ENCODE measurements around the gene LHFPL2.

LHFPL2 gene

DNA sequence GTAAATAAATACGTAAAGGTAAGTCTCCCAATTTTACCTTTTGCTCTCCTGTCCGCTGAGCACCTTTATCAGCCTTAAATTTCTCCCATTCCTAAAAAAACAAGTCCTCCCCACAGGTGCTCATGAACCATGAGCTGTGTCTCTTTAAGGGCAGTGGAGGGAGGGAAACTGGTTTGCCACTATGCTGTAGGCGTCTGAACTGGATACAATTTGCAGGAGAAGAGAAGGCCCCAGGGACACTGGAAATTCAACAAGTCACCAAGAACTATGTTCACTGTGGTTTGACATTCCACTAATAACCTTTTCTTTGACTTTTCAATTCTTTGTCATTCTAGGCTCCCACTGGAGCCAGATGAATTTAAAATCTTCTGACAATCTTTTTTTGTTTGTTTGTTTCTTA, 72.2 kb downstream of the LHFPL2 start:
- Histone ChIP-seq H2BK120ac (ENCODE audit: low read depth, low read length) (no peak overlapping the region), H2AK5ac (ENCODE audit: low read length) (no peak overlapping the region), H3K36me3 (ENCODE audit: control insufficient read depth, insufficient read depth, low read length) (no peaks in the 10 kb centered on the region), H3K4ac (ENCODE audit: low read depth, low read length) (no peak overlapping the region), H3K4me2 (ENCODE audit: low read length) (no peak overlapping the region), H3K18ac (ENCODE audit: low read length) (no peak overlapping the region), H2BK5ac (ENCODE audit: low read length) (no peak overlapping the region), H4K5ac (ENCODE audit: low read length) (no peak overlapping the region), H3K23ac (ENCODE audit: low read length) (no peak overlapping the region), H3K27ac (ENCODE audit: low read depth, low read length) (no peak overlapping the region), H3K4me3 (ENCODE audit: low read length) (no peak overlapping the region), H3K27me3 (ENCODE audit: insufficient read depth, low read length, poor library complexity) (no peaks in the 10 kb centered on the region), H4K8ac (ENCODE audit: low read depth, low read length) (no peak overlapping the region), H2BK15ac (replicated peaks; ENCODE audit: low read depth) (no peak overlapping the region), H3K56ac (ENCODE audit: low read length) (no peak overlapping the region), H3K79me2 (ENCODE audit: control insufficient read depth, insufficient read depth, low read length) (no peaks in the 10 kb centered on the region), H3K9ac (ENCODE audit: low read length) (no peak overlapping the region), H3K4me1 (ENCODE audit: control insufficient read depth, low read depth, low read length) (peaks cover 3% of the 10 kb centered on the region), H3K79me1 (ENCODE audit: low read length) (peaks cover 3% of the 10 kb centered on the region)
- no CpG with 5 or more reads among the region's 3 CpGs for WGBS (ENCODE audit: extremely low coverage, insufficient coverage, low lambda C conversion rate)
- DNase-seq = no peak

DNA sequence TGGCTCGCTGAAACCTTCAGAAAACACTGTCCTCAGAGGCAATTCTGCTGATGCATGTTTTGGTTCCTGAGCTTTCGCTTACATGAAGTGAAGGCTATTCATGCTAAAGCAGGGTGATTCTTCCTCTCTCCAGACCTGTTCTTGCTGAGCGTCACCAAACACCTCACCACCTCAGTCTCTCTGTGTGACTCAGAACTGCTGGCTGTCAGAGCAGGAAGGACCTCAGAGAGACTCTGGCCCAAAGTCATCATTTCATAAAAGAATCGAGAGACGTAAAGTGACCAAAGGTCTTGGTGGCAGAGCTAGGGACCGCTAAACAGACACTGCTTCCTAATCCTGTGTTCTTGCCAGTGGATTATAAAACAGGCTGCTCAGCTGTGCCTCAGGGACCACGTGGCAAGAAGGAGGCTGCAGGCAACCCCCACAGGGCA, 73.8 kb downstream of the LHFPL2 start:
- Histone ChIP-seq H3K23ac (ENCODE audit: low read length) (no peak overlapping the region), H3K79me1 (ENCODE audit: low read length) (peaks cover 4% of the 10 kb centered on the region), H3K4ac (ENCODE audit: low read depth, low read length) (no peak overlapping the region), H3K27me3 (ENCODE audit: insufficient read depth, low read length, poor library complexity) (no peaks in the 10 kb centered on the region), H2BK15ac (replicated peaks; ENCODE audit: low read depth) (no peak overlapping the region), H3K27ac (ENCODE audit: low read depth, low read length) (no peak overlapping the region), H3K9ac (ENCODE audit: low read length) (no peak overlapping the region), H3K56ac (ENCODE audit: low read length) (no peak overlapping the region), H4K5ac (ENCODE audit: low read length) (no peak overlapping the region), H3K36me3 (ENCODE audit: control insufficient read depth, insufficient read depth, low read length) (no peaks in the 10 kb centered on the region), H3K79me2 (ENCODE audit: control insufficient read depth, insufficient read depth, low read length) (no peaks in the 10 kb centered on the region), H2AK5ac (ENCODE audit: low read length) (no peak overlapping the region), H3K4me3 (ENCODE audit: low read length) (no peak overlapping the region), H2BK120ac (ENCODE audit: low read depth, low read length) (no peak overlapping the region), H3K4me1 (ENCODE audit: control insufficient read depth, low read depth, low read length) (peaks cover 3% of the 10 kb centered on the region), H3K18ac (ENCODE audit: low read length) (no peak overlapping the region), H3K4me2 (ENCODE audit: low read length) (no peak overlapping the region), H2BK5ac (ENCODE audit: low read length) (no peak overlapping the region), H4K8ac (ENCODE audit: low read depth, low read length) (no peak overlapping the region)
- peak; percentile 29 for DNase-seq
- WGBS (ENCODE audit: extremely low coverage, insufficient coverage, low lambda C conversion rate) = no CpG with 5 or more reads among the region's 7 CpGs

DNA sequence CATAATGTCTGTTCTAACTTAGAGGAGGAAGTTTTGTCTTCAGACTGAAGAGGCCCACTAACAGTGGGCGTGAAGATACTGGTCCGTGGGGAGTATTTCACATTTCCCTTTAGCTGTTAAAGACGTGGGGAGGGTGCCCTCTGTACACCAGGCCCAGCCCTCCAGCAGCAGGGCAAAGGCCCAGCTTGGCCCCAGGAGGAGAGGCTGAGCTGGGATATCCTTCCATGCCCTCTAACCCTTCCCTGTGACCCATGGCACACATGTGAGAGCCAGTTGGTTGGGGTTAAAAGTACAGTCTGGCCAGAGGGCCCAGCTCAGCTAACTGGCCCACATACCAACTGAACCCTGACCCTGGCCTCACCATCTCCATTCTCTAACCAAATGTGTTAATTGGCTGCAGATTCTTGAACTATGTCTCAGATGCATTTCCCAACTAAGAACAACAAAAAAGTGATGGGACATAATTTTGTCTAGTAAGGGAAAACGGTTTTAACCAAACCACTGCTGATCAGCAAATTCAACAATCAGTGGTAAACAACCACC, 74.4 kb downstream of the LHFPL2 start:
- WGBS (ENCODE audit: extremely low coverage, insufficient coverage, low lambda C conversion rate) = no CpG with 5 or more reads among the region's 4 CpGs
- H3K4ac ChIP-seq (ENCODE audit: low read depth, low read length) = no peak overlapping the region
- no peak overlapping the region for H4K5ac ChIP-seq (ENCODE audit: low read length)
- H2BK15ac ChIP-seq (replicated peaks; ENCODE audit: low read depth) = no peak overlapping the region
- no peak overlapping the region for H3K27ac ChIP-seq (ENCODE audit: low read depth, low read length)
- no peak overlapping the region for H2BK120ac ChIP-seq (ENCODE audit: low read depth, low read length)
- H4K8ac ChIP-seq (ENCODE audit: low read depth, low read length) = no peak overlapping the region
- H3K4me1 ChIP-seq (ENCODE audit: control insufficient read depth, low read depth, low read length) = peaks cover 5% of the 10 kb centered on the region
- no peak overlapping the region for H3K4me3 ChIP-seq (ENCODE audit: low read length)
- H3K23ac ChIP-seq (ENCODE audit: low read length) = no peak overlapping the region
- no peak overlapping the region for H3K18ac ChIP-seq (ENCODE audit: low read length)
- no peak overlapping the region for H3K4me2 ChIP-seq (ENCODE audit: low read length)
- H3K79me1 ChIP-seq (ENCODE audit: low read length) = peaks cover 4% of the 10 kb centered on the region
- H2BK5ac ChIP-seq (ENCODE audit: low read length) = no peak overlapping the region
- no peak overlapping the region for H3K56ac ChIP-seq (ENCODE audit: low read length)
- no peaks in the 10 kb centered on the region for H3K79me2 ChIP-seq (ENCODE audit: control insufficient read depth, insufficient read depth, low read length)
- H3K9ac ChIP-seq (ENCODE audit: low read length) = no peak overlapping the region
- H2AK5ac ChIP-seq (ENCODE audit: low read length) = no peak overlapping the region
- no peaks in the 10 kb centered on the region for H3K27me3 ChIP-seq (ENCODE audit: insufficient read depth, low read length, poor library complexity)
- no peaks in the 10 kb centered on the region for H3K36me3 ChIP-seq (ENCODE audit: control insufficient read depth, insufficient read depth, low read length)
- DNase-seq = no peak

DNA sequence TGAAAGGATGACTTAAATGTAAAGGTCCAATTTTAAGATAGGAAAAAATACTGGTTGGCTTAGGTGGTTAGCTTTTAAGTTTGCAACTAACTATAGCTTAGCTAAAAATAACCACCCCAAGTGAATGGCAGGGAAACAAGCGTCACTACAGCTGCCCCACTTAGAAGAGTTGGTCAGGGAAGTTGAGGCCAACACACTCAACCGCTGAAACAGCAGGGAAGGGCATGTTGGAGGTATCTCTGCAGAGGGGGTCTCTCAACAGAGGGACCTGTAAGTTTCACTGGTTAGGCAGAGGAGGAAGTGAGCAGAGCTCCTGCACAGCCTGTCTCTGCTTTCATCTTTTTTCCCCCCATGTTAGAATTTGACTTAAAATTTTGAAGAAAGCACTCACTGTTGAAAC, 75.3 kb downstream of the LHFPL2 start:
- Histone ChIP-seq H3K4me1 (ENCODE audit: control insufficient read depth, low read depth, low read length) (peaks cover 5% of the 10 kb centered on the region), H2BK5ac (ENCODE audit: low read length) (no peak overlapping the region), H3K36me3 (ENCODE audit: control insufficient read depth, insufficient read depth, low read length) (no peaks in the 10 kb centered on the region), H3K23ac (ENCODE audit: low read length) (no peak overlapping the region), H3K79me1 (ENCODE audit: low read length) (peaks cover 4% of the 10 kb centered on the region), H3K4me2 (ENCODE audit: low read length) (no peak overlapping the region), H2BK120ac (ENCODE audit: low read depth, low read length) (no peak overlapping the region), H3K79me2 (ENCODE audit: control insufficient read depth, insufficient read depth, low read length) (no peaks in the 10 kb centered on the region), H3K18ac (ENCODE audit: low read length) (no peak overlapping the region), H3K9ac (ENCODE audit: low read length) (no peak overlapping the region), H3K27ac (ENCODE audit: low read depth, low read length) (no peak overlapping the region), H3K4me3 (ENCODE audit: low read length) (no peak overlapping the region), H3K4ac (ENCODE audit: low read depth, low read length) (no peak overlapping the region), H4K5ac (ENCODE audit: low read length) (no peak overlapping the region), H3K27me3 (ENCODE audit: insufficient read depth, low read length, poor library complexity) (no peaks in the 10 kb centered on the region), H4K8ac (ENCODE audit: low read depth, low read length) (no peak overlapping the region), H2AK5ac (ENCODE audit: low read length) (no peak overlapping the region), H2BK15ac (replicated peaks; ENCODE audit: low read depth) (no peak overlapping the region), H3K56ac (ENCODE audit: low read length) (no peak overlapping the region)
- no peak for DNase-seq
- no CpG with 5 or more reads among the region's 2 CpGs for WGBS (ENCODE audit: extremely low coverage, insufficient coverage, low lambda C conversion rate)

DNA sequence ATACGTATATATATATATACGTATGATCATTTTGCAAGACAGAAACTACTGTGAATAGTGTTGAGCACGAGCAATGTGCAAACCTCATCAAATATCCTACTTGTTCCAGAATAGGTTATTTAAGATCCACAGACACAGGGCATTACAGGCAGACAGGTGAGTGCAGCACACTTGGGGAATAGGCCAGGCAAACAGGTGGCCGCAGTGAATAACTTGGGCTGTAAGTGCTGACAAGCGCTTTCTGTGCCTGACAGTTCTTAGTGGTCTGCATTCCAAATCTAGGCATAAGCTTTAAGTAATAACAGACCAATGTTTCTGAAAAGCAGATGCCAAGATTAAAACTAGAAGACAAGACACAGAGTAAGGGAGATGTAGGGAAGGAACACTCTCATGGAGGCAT, 77.9 kb downstream of the LHFPL2 start:
- Histone ChIP-seq H3K18ac (ENCODE audit: low read length) (no peak overlapping the region), H4K8ac (ENCODE audit: low read depth, low read length) (no peak overlapping the region), H2BK120ac (ENCODE audit: low read depth, low read length) (no peak overlapping the region), H3K9ac (ENCODE audit: low read length) (no peak overlapping the region), H3K27me3 (ENCODE audit: insufficient read depth, low read length, poor library complexity) (no peaks in the 10 kb centered on the region), H2AK5ac (ENCODE audit: low read length) (no peak overlapping the region), H3K27ac (ENCODE audit: low read depth, low read length) (no peak overlapping the region), H3K4me3 (ENCODE audit: low read length) (no peak overlapping the region), H3K23ac (ENCODE audit: low read length) (no peak overlapping the region), H3K4me2 (ENCODE audit: low read length) (no peak overlapping the region), H2BK15ac (replicated peaks; ENCODE audit: low read depth) (no peak overlapping the region), H3K36me3 (ENCODE audit: control insufficient read depth, insufficient read depth, low read length) (no peaks in the 10 kb centered on the region), H3K4ac (ENCODE audit: low read depth, low read length) (no peak overlapping the region), H3K79me1 (ENCODE audit: low read length) (peaks cover 4% of the 10 kb centered on the region), H4K5ac (ENCODE audit: low read length) (no peak overlapping the region), H3K56ac (ENCODE audit: low read length) (no peak overlapping the region), H3K4me1 (ENCODE audit: control insufficient read depth, low read depth, low read length) (peaks cover 5% of the 10 kb centered on the region), H3K79me2 (ENCODE audit: control insufficient read depth, insufficient read depth, low read length) (no peaks in the 10 kb centered on the region), H2BK5ac (ENCODE audit: low read length) (no peak overlapping the region)
- WGBS (ENCODE audit: extremely low coverage, insufficient coverage, low lambda C conversion rate) = no CpG with 5 or more reads among the region's 5 CpGs
- no peak for DNase-seq

DNA sequence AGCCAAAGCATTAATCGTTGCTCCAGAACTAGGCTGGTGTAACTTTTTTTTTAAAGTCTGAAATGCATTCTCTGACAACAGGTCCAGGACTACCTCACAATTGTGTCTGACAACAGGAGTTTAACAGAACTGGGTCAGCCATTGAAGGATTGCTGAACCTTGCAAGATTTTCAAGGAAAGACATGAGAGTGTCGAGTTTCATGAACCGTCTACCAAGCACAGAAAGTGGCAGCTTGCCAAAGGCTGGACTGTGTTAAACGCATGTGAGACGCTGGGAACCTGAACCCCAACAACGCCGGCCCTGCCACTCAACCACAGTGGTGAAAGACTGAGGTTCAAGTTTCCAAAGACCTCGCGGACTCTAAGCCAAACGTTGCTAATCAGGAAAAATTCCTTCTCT, 79.1 kb downstream of the LHFPL2 start:
- no peak overlapping the region for H3K27ac ChIP-seq (ENCODE audit: low read depth, low read length)
- H3K4me2 ChIP-seq (ENCODE audit: low read length) = no peak overlapping the region
- no peak overlapping the region for H3K56ac ChIP-seq (ENCODE audit: low read length)
- no peak overlapping the region for H3K9ac ChIP-seq (ENCODE audit: low read length)
- H2BK120ac ChIP-seq (ENCODE audit: low read depth, low read length) = no peak overlapping the region
- H3K4me1 ChIP-seq (ENCODE audit: control insufficient read depth, low read depth, low read length) = peaks cover 5% of the 10 kb centered on the region
- no peak overlapping the region for H4K5ac ChIP-seq (ENCODE audit: low read length)
- DNase-seq = no peak
- H3K27me3 ChIP-seq (ENCODE audit: insufficient read depth, low read length, poor library complexity) = no peaks in the 10 kb centered on the region
- no peak overlapping the region for H3K4ac ChIP-seq (ENCODE audit: low read depth, low read length)
- no peak overlapping the region for H4K8ac ChIP-seq (ENCODE audit: low read depth, low read length)
- no peak overlapping the region for H2BK15ac ChIP-seq (replicated peaks; ENCODE audit: low read depth)
- no peak overlapping the region for H2BK5ac ChIP-seq (ENCODE audit: low read length)
- H3K23ac ChIP-seq (ENCODE audit: low read length) = no peak overlapping the region
- H3K18ac ChIP-seq (ENCODE audit: low read length) = no peak overlapping the region
- H2AK5ac ChIP-seq (ENCODE audit: low read length) = no peak overlapping the region
- H3K4me3 ChIP-seq (ENCODE audit: low read length) = no peak overlapping the region
- WGBS (ENCODE audit: extremely low coverage, insufficient coverage, low lambda C conversion rate) = no CpG with 5 or more reads among the region's 10 CpGs
- H3K79me1 ChIP-seq (ENCODE audit: low read length) = peaks cover 6% of the 10 kb centered on the region
- H3K79me2 ChIP-seq (ENCODE audit: control insufficient read depth, insufficient read depth, low read length) = no peaks in the 10 kb centered on the region
- no peaks in the 10 kb centered on the region for H3K36me3 ChIP-seq (ENCODE audit: control insufficient read depth, insufficient read depth, low read length)
